ENCODE measurements around the gene ZC3H18.

GRCh38 chr16:88601313-88602036 is 31.3 kb downstream of the ZC3H18 start:
- TF ChIP-seq ZFP3 (CRISPR knock-in tag; IDR thresholded peaks at IDR 0.05) (no peak), CREB5 (CRISPR knock-in tag; IDR thresholded peaks at IDR 0.05; ENCODE audit: low read depth) (no peak), RARB (CRISPR knock-in tag; IDR thresholded peaks at IDR 0.05) (no peak), ZC3H10 (CRISPR knock-in tag; IDR thresholded peaks at IDR 0.05) (no peak), ZNF70 (CRISPR knock-in tag; IDR thresholded peaks at IDR 0.05) (no peak), SNAI2 (CRISPR knock-in tag; IDR thresholded peaks at IDR 0.05) (no peak), OSR1 (CRISPR knock-in tag; IDR thresholded peaks at IDR 0.05) (no peak), TOX (CRISPR knock-in tag; IDR thresholded peaks at IDR 0.05; ENCODE audit: borderline replicate concordance) (no peak), ARNTL (CRISPR knock-in tag; IDR thresholded peaks at IDR 0.05; ENCODE audit: borderline replicate concordance, low read depth) (no peak), PATZ1 (CRISPR knock-in tag; IDR thresholded peaks at IDR 0.05; ENCODE audit: borderline replicate concordance) (no peak), CSDC2 (CRISPR knock-in tag; IDR thresholded peaks at IDR 0.05) (no peak)

Measured in SK-N-SH treated with all-trans-retinoic acid at 6 μM for 48 hours (cell line).